H1 (cell line): Measurements from ENCODE around the gene LRRC19. TPM values are rescaled to one million over a fixed set of nuclear protein-coding genes. Genes with fewer than 3 reads are reported as not detected.

ENCODE experiments used
- CTCF ChIA-PET: fragments of 300-600 bp; sonication (Branson Sonifier 250); formaldehyde crosslinking; loops from one replicate; lab custom pipeline; 2021; ENCODE audit not compliant: partially characterized antibody; lab: Charles Lee
- POLR2A ChIA-PET: fragments of 300-600 bp; sonication (Branson Sonifier 250); formaldehyde crosslinking; loops from one replicate; lab custom pipeline; 2021; ENCODE audit warnings: inconsistent platforms; ENCODE audit not compliant: partially characterized antibody; lab: Charles Lee
- DNase-seq, 2 experiments: peaks; one replicate each; pipeline versions ENCODE4 v3.0.0 to v3.0.0-alpha.2; 2010 to 2022; ENCODE audit warnings: low spot score in 2 of 2, low read depth in 1 of 2, mixed read lengths in 1 of 2
- FAIRE-seq: peaks from 2 replicates; lab custom pipeline; 2011; peaks lifted over from hg19 to GRCh38; lab: Jason Lieb, UNC
- H2AFZ ChIP-seq: 2 replicates; pipeline ENCODE4 v1.8.1; 2012; ENCODE audit warnings: low read length, inconsistent platforms
- H2AK5ac ChIP-seq: 2 replicates; pipeline ENCODE4 v1.6.1; 2013; ENCODE audit warnings: low read depth, low read length
- H2BK120ac ChIP-seq: replicated peaks from 2 replicates; pipeline ENCODE3; 2013; ENCODE audit warnings: low read depth, low read length, inconsistent platforms
- H2BK12ac ChIP-seq: 2 replicates; pipeline ENCODE4 v1.6.1; 2013; ENCODE audit warnings: low read depth, low read length
- H2BK15ac ChIP-seq: 2 replicates; pipeline ENCODE4 v1.6.1; 2013; ENCODE audit warnings: low read length
- H2BK20ac ChIP-seq: 2 replicates; pipeline ENCODE4 v1.6.1; 2013; ENCODE audit warnings: low read length
- H2BK5ac ChIP-seq: 2 replicates; pipeline ENCODE4 v1.6.1; 2013; ENCODE audit warnings: low read depth, low read length
- H3K14ac ChIP-seq: 2 replicates; pipeline ENCODE4 v1.6.1; 2013; ENCODE audit warnings: inconsistent platforms; ENCODE audit not compliant: insufficient read length
- H3K18ac ChIP-seq: 2 replicates; pipeline ENCODE4 v1.6.1; 2013; ENCODE audit warnings: low read length; ENCODE audit errors: extremely low read depth
- H3K23ac ChIP-seq: 2 replicates; pipeline ENCODE4 v1.6.1; 2013; ENCODE audit warnings: inconsistent platforms; ENCODE audit not compliant: insufficient read length
- H3K23me2 ChIP-seq: 2 replicates; pipeline ENCODE4 v1.6.1; 2013; ENCODE audit warnings: low read depth, low read length
- H3K27ac ChIP-seq: 2 replicates; pipeline ENCODE4 v1.6.1; 2011; ENCODE audit warnings: low read depth, low read length, inconsistent platforms
- H3K27me3 ChIP-seq, 4 experiments: replicated peaks in 1 of 4; 1 replicate in 1 of 4; 2 replicates in 3 of 4; pipeline versions ENCODE4 v1.6.1 to v1.8.1; 2011 to 2013; ENCODE audit warnings: low read length in 3 of 4, mild to moderate bottlenecking in 3 of 4, inconsistent platforms in 2 of 4, mixed read lengths in 2 of 4, moderate library complexity in 1 of 4; ENCODE audit not compliant: control insufficient read depth in 3 of 4, insufficient read depth in 3 of 4; ENCODE audit errors: extremely low read depth in 1 of 4
- H3K36me3 ChIP-seq, 4 experiments: 2 replicates each; pipeline versions ENCODE4 v1.6.1 to v1.8.1; 2011 to 2013; ENCODE audit warnings: mild to moderate bottlenecking in 4 of 4, low read length in 3 of 4, moderate library complexity in 2 of 4, control low read depth in 1 of 4, inconsistent platforms in 1 of 4; ENCODE audit not compliant: insufficient read depth in 4 of 4, control insufficient read depth in 2 of 4
- H3K4ac ChIP-seq: replicated peaks from 2 replicates; pipeline ENCODE3; 2013; ENCODE audit warnings: low read length, low read depth, mixed read lengths, inconsistent platforms; ENCODE audit not compliant: insufficient read length
- H3K4me1 ChIP-seq, 4 experiments: replicated peaks in 1 of 4; 1 replicate in 1 of 4; 2 replicates in 3 of 4; pipeline versions ENCODE4 v1.6.1 to v1.8.1; 2011 to 2013; ENCODE audit warnings: low read length in 3 of 4, inconsistent platforms in 2 of 4, mixed read lengths in 1 of 4; ENCODE audit not compliant: insufficient read depth in 4 of 4, control insufficient read depth in 3 of 4
- H3K4me2 ChIP-seq, 2 experiments: 2 replicates each; pipeline versions ENCODE4 v1.6.1 to v1.8.1; 2011 to 2013; ENCODE audit warnings: low read depth in 2 of 2, low read length in 2 of 2, control low read depth in 1 of 2, inconsistent platforms in 1 of 2, mild to moderate bottlenecking in 1 of 2; ENCODE audit not compliant: insufficient read depth in 1 of 2
- H3K4me3 ChIP-seq, 4 experiments: fragments of 200-600, 300-600 bp in 1 of 4; sonication (generic), shearing (Covaris generic), sonication (Bioruptor Twin) in 1 of 4; 2 replicates each; pipeline versions ENCODE4 v1.5.1 to v1.8.1; 2011 to 2016; ENCODE audit warnings: low read length in 4 of 4, low read depth in 3 of 4, control low read depth in 2 of 4, inconsistent platforms in 2 of 4, mild to moderate bottlenecking in 2 of 4, mixed read lengths in 1 of 4, moderate library complexity in 1 of 4; ENCODE audit not compliant: insufficient read depth in 2 of 4; ENCODE audit errors: extremely low read depth in 1 of 4
- H3K56ac ChIP-seq: replicated peaks from 2 replicates; pipeline ENCODE3; 2013; ENCODE audit warnings: low read depth, mild to moderate bottlenecking, mixed read lengths, low read length, inconsistent platforms; ENCODE audit not compliant: insufficient read length
- H3K79me1 ChIP-seq: 2 replicates; pipeline ENCODE4 v1.6.1; 2013; ENCODE audit warnings: low read depth, low read length, control low read depth
- H3K79me2 ChIP-seq, 2 experiments: 2 replicates each; pipeline versions ENCODE4 v1.6.1 to v1.8.1; 2012 to 2013; ENCODE audit warnings: low read length in 2 of 2, mild to moderate bottlenecking in 2 of 2, inconsistent platforms in 1 of 2; ENCODE audit not compliant: insufficient read depth in 2 of 2, control insufficient read depth in 1 of 2
- H3K9ac ChIP-seq, 4 experiments: replicated peaks in 1 of 4; 1 replicate in 1 of 4; 2 replicates in 3 of 4; pipeline versions ENCODE4 v1.6.1 to v1.8.1; 2011 to 2013; ENCODE audit warnings: low read depth in 3 of 4, low read length in 3 of 4, control low read depth in 2 of 4, mild to moderate bottlenecking in 2 of 4, moderate library complexity in 2 of 4, inconsistent platforms in 1 of 4; ENCODE audit errors: extremely low read depth in 1 of 4
- H3K9me3 ChIP-seq, 2 experiments: 2 replicates each; pipeline versions ENCODE4 v1.6.1 to v1.8.1; 2012 to 2013; ENCODE audit warnings: mild to moderate bottlenecking in 2 of 2, moderate library complexity in 2 of 2, control low read depth in 1 of 2, inconsistent platforms in 1 of 2, low read depth in 1 of 2, low read length in 1 of 2, mixed read lengths in 1 of 2; ENCODE audit not compliant: insufficient read depth in 2 of 2
- H4K20me1 ChIP-seq, 2 experiments: replicated peaks in 1 of 2; 2 replicates each; pipeline versions ENCODE3 to v1.8.1; 2011 to 2013; ENCODE audit warnings: inconsistent platforms in 2 of 2, low read length in 2 of 2, mild to moderate bottlenecking in 1 of 2; ENCODE audit not compliant: insufficient read depth in 2 of 2, control insufficient read depth in 1 of 2
- H4K5ac ChIP-seq: 2 replicates; pipeline ENCODE4 v1.6.1; 2013; ENCODE audit warnings: low read length, low read depth, mixed read lengths, inconsistent platforms; ENCODE audit not compliant: insufficient read length
- H4K8ac ChIP-seq: 2 replicates; pipeline ENCODE4 v1.8.0; 2013; ENCODE audit warnings: mild to moderate bottlenecking, moderate library complexity, low read length, inconsistent platforms; ENCODE audit not compliant: insufficient read depth; ENCODE audit errors: extremely low read depth
- H4K91ac ChIP-seq: replicated peaks from 2 replicates; pipeline ENCODE3; 2013; ENCODE audit warnings: low read length, mixed read lengths, inconsistent platforms; ENCODE audit not compliant: insufficient read length
- ATF3 ChIP-seq: IDR thresholded peaks from 2 replicates; pipeline ENCODE4 v1.6.1; 2011; ENCODE audit warnings: low read depth, mild to moderate bottlenecking, low read length; ENCODE audit not compliant: insufficient read depth
- CBX5 ChIP-seq: fragments of 300-800, 300-1000 bp; sonication (generic); IDR thresholded peaks from 2 replicates; pipeline ENCODE4 v1.7.1; 2016; ENCODE audit warnings: antibody characterized with exemption, low read length, low read depth
- CBX8 ChIP-seq: fragments of 300-800, 300-1000 bp; sonication (generic); IDR thresholded peaks from 2 replicates; pipeline ENCODE4 v1.7.1; 2016; ENCODE audit warnings: low read depth, low read length, borderline replicate concordance
- CHD2 ChIP-seq: IDR thresholded peaks from 2 replicates; pipeline ENCODE4 v1.6.1; 2012; ENCODE audit warnings: low read length, improper control_type of control experiment
- EP300 ChIP-seq, 2 experiments: IDR thresholded peaks; 1 replicate in 1 of 2; 2 replicates in 1 of 2; pipeline ENCODE4 v1.6.1; 2011 to 2012; ENCODE audit warnings: low read depth in 2 of 2, low read length in 2 of 2, mild to moderate bottlenecking in 2 of 2, borderline replicate concordance in 1 of 2, inconsistent platforms in 1 of 2, moderate library complexity in 1 of 2
- EZH2 ChIP-seq: fragments of 200-600 bp; sonication (generic); IDR thresholded peaks from 2 replicates; pipeline ENCODE4 v1.7.1; 2012; ENCODE audit warnings: low read depth, mild to moderate bottlenecking, moderate library complexity, low read length, inconsistent platforms; ENCODE audit not compliant: severe bottlenecking
- GABPA ChIP-seq: IDR thresholded peaks from 2 replicates; pipeline ENCODE4 v1.6.1; 2011; ENCODE audit warnings: mild to moderate bottlenecking, low read length, moderate library complexity, borderline replicate concordance; ENCODE audit not compliant: insufficient read depth
- KDM1A ChIP-seq: fragments of 200-600, 300-600 bp; sonication (generic); IDR thresholded peaks from 2 replicates; pipeline ENCODE4 v1.7.1; 2016; ENCODE audit warnings: mild to moderate bottlenecking, low read length, borderline replicate concordance
- KDM5A ChIP-seq: fragments of 200-600 bp; IDR thresholded peaks from 2 replicates; pipeline ENCODE4 v1.7.1; 2012; ENCODE audit warnings: mild to moderate bottlenecking, low read length, inconsistent platforms, mixed read lengths
- NANOG ChIP-seq: IDR thresholded peaks from 2 replicates; pipeline ENCODE4 v1.6.1; 2011; ENCODE audit warnings: low read length, low read depth, mild to moderate bottlenecking, inconsistent platforms; ENCODE audit not compliant: insufficient read depth, poor library complexity, severe bottlenecking
- POLR2AphosphoS5 ChIP-seq: IDR thresholded peaks from 2 replicates; pipeline ENCODE4 v1.6.1; 2011; ENCODE audit warnings: low read depth, low read length
- POU5F1 ChIP-seq: IDR thresholded peaks from 2 replicates; pipeline ENCODE4 v1.6.1; 2011; ENCODE audit warnings: low read depth, mild to moderate bottlenecking, low read length, moderate library complexity
- SP4 ChIP-seq: IDR thresholded peaks from 2 replicates; pipeline ENCODE4 v1.6.1; 2012; ENCODE audit warnings: low read length, inconsistent platforms
- SRF ChIP-seq: IDR thresholded peaks from 2 replicates; pipeline ENCODE4 v1.6.1; 2011; ENCODE audit warnings: mild to moderate bottlenecking, low read depth, low read length, moderate library complexity
- WGBS, 2 experiments: shearing (Covaris generic) in 1 of 2; methylation state at CpG; one replicate each; pipeline versions ENCODE4 v1.1.6 to v1.1.7; 2013 to 2015; ENCODE audit warnings: low lambda C conversion rate in 2 of 2, mixed read lengths in 2 of 2, inconsistent platforms in 1 of 2, low coverage in 1 of 2, missing lambda C conversion rate in 1 of 2; ENCODE audit not compliant: insufficient replicate concordance in 2 of 2, insufficient coverage in 1 of 2, insufficient read length in 1 of 2; ENCODE audit errors: extremely low coverage in 1 of 2, missing lambda C conversion rate in 1 of 2; 5-methylcytosine and 5-hydroxymethylcytosine counted together
- polyA plus RNA-seq, 7 experiments: library from polyadenylated mRNA; depleted of rRNA in 3 of 7; stranded (reverse) in 5 of 7; unstranded in 2 of 7; fragments of >200 nt in 5 of 7; fragments of 200-250 nt in 2 of 7; gene quantifications; 1 replicate in 5 of 7; 2 replicates in 1 of 7; 4 replicates in 1 of 7; pipeline versions ENCODE4 v1.2.1 to v1.2.3, GENCODE V29; 2011 to 2013; ENCODE audit warnings: missing spikeins in 2 of 7, mixed read lengths in 2 of 7
- total RNA-seq: library from RNA; stranded (reverse); fragmentation: NEBNext Ultra II Directional; extraction: Animal tissue kit (Norgen Biotek cat#: 25700); gene quantifications from 2 replicates; pipeline ENCODE4 v1.2.1, GENCODE V29; 2021

The LRRC19 gene
- total and polyA plus RNA-seq, 2 of the 8 experiments (the other 6 are each of a cell fraction or from before 2014, with no cell fraction given) = not detected

GRCh38 chr9:27043176-27043575 is 37.7 kb upstream of the LRRC19 start:
- H2BK12ac ChIP-seq = no peak overlapping the region
- no peak overlapping the region for H3K9ac ChIP-seq
- no peak overlapping the region for H3K27ac ChIP-seq
- H3K9me3 ChIP-seq = no peaks in the 10 kb centered on the region
- H3K4ac ChIP-seq = no peak overlapping the region
- ChIA-PET POLR2A (no interaction called here), CTCF (interaction anchor here (1.0 to 1.1 kb wide), 2 partner anchors 11 to 19 kb away, joined by 3 read pairs; no protein-coding TSS in a partner anchor)
- H3K79me2 ChIP-seq = no peaks in the 10 kb centered on the region
- no peaks in the 10 kb centered on the region for H3K79me1 ChIP-seq
- H4K5ac ChIP-seq = no peak overlapping the region
- FAIRE-seq = no peak
- no peak overlapping the region for H3K23ac ChIP-seq
- no peak overlapping the region for H2AK5ac ChIP-seq
- no peak overlapping the region for H2BK5ac ChIP-seq
- H3K14ac ChIP-seq = no peak overlapping the region
- H4K20me1 ChIP-seq = no peaks in the 10 kb centered on the region
- H2BK120ac ChIP-seq = no peak overlapping the region
- H2BK15ac ChIP-seq = no peak overlapping the region
- peaks cover 0 to 3% (median 0%) of the 10 kb centered on the region in 4 experiments; a peak in 1 of 8 replicates for H3K36me3 ChIP-seq
- H3K4me2 ChIP-seq = no peak overlapping the region
- no peak overlapping the region for H3K4me3 ChIP-seq
- no peak overlapping the region for H4K91ac ChIP-seq
- H3K23me2 ChIP-seq = no peaks in the 10 kb centered on the region
- no peak overlapping the region for H4K8ac ChIP-seq
- no peak overlapping the region for H3K56ac ChIP-seq
- H3K4me1 ChIP-seq = no peaks in the 10 kb centered on the region
- no peak for DNase-seq
- no peak overlapping the region for H2AFZ ChIP-seq
- no peak overlapping the region for H3K18ac ChIP-seq
- no peak overlapping the region for H2BK20ac ChIP-seq
- no peaks in the 10 kb centered on the region for H3K27me3 ChIP-seq
- WGBS, 2 experiments = 93% methylated on average over 2 of the region's 2 CpGs; no CpG with 5 or more reads in 1 of the 2 experiments
- TF ChIP-seq EZH2 (no peak), EP300 (IDR thresholded peaks at IDR 0.05; ENCODE audit: borderline replicate concordance in 1 of 2, low read depth in 2 of 2, low read length in 2 of 2) (no peak), KDM5A (no peak), ATF3 (no peak), POU5F1 (no peak), NANOG (no peak), CHD2 (no peak), SRF (no peak), CBX5 (no peak), KDM1A (no peak), POLR2AphosphoS5 (no peak), GABPA (no peak), SP4 (no peak), CBX8 (no peak)
